Measurements from ENCODE around the gene PDZRN4.

PDZRN4 gene

GRCh38 chr12:41362931-41363330, 174.8 kb downstream of the PDZRN4 start:
- no peak for DNase-seq (ENCODE audit: low spot score)

DNA sequence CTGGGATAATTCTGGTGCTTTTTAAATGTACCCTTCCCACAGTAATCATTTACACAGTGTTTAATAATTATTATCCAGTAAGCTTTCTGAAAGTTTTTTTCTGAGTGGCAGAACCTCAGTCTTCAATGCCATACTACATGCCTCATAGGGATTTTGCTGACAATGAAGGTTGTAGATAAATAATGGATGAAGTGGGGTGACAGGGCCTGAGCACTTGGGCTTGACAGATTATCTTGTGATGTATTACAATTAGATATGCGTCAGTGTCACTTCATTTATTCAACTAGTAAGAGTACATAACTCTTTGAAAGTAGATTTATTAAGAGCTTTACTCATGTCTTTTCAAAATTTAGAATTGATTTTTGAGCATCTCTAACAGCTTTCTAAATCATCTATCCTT, 176.1 kb downstream of the PDZRN4 start:
- DNase-seq (ENCODE audit: low spot score) = no peak

DNA sequence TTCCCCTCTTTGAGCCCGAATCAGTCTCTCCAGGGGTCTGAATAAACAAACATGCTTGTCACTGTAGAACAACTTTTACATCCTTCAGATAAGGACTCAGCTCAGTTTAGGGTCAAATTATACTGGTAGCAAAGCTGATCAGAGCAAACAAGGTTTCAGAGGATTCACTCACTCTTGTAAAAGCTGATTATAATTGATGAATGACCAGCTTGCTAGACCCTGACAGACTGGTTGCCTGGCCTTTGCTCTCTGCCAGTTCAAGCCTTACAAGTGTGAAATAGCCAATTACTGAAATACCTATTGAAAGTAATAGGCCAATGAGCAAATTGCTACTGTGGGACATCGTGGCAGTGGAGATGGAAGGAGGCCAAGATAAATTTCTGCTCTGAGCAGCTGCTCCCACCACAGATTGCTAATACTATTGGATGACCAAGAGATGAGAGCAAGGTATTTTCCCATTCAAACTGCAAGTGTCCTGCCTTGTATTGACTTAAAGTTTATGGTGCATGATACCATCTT, 177.6 kb downstream of the PDZRN4 start:
- no peak for DNase-seq (ENCODE audit: low spot score)

DNA sequence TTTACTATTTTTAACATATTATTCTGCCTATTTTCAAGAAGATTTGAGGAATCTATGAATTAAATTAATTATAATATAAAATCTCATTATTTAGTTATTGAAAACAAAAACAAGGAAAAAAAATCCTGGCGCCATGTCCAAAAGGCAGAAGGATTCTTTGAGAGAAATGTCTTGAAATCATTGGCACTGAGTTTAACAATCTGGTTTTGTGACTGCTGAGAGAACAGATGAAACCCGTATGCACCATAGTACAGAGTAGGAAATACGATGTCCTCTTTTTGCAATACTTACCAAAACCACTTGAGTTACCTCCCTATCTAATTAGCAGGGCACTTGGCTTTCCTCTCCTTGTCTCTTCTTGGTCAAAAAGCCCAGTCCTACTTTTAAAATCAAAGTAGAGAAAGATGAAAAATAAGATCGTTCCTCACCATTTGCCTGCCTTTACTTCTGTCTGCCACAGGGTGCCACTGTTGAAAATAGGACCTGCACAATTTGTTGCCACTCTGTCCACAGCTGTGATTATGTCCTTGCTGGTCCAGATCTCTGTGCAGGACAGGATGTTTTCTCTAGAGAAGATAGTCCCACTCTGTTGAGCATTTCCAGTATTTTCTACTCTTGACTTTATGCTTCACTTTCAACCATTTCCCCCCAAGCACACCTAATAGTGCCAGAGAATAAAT, 179.7 kb downstream of the PDZRN4 start:
- no peak for DNase-seq (ENCODE audit: low spot score)

GRCh38 chr12:41380878-41381277, 192.8 kb downstream of the PDZRN4 start:
- no peak for DNase-seq (ENCODE audit: low spot score)

DNA sequence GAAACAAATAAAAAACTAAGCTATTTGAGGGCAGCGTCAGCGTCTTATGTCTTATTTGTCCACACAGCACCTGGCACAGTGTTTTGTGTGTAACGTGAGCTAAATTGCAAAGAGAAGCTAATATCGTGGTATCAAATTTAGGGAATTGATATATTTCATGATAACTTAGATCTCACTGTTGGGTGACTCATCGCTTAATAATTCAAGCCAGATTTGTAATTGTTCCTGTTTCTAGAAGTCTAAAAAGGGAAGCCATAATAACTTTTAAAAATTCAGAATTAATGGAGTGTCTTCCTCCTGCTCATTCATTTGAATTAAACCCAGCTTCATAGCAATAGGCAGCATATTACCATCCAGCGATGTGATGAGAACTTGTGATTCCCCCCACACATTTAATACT, 214.7 kb downstream of the PDZRN4 start:
- DNase-seq (ENCODE audit: low spot score) = no peak

DNA sequence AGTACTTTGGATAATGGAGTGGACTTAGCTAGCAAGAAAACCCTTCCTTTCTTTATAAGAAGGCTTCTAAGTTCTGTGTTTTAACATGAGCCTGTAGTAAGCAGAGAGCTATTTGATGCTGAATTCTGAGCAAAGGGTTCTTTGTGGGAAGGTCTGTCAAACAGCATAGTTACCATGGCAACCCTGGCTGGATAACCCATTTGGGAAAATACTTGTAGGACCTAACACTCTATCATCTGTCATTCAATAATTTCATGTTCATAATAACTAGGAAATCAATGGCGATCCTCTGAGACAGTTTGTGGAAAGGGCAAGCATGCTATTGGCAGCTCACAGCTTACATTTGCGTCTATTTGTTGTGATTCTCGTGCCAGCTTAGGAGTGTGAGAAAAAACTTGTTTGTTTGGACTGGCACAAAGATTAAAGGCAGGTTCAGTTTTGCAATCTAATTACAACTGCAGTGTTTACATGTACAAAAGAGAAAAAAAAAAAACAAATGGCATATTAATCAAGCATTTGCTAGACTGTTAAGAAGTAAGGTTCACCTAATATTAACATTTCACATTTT, 219.2 kb downstream of the PDZRN4 start:
- DNase-seq (ENCODE audit: low spot score) = no peak

- no peak for DNase-seq (ENCODE audit: low spot score)
These were observed 221.5 kb downstream of the PDZRN4 start for GRCh38 chr12:41409628-41410027.

- no peak for DNase-seq (ENCODE audit: low spot score)
These were observed 230.5 kb downstream of the PDZRN4 start for GRCh38 chr12:41418586-41418985.

DNA sequence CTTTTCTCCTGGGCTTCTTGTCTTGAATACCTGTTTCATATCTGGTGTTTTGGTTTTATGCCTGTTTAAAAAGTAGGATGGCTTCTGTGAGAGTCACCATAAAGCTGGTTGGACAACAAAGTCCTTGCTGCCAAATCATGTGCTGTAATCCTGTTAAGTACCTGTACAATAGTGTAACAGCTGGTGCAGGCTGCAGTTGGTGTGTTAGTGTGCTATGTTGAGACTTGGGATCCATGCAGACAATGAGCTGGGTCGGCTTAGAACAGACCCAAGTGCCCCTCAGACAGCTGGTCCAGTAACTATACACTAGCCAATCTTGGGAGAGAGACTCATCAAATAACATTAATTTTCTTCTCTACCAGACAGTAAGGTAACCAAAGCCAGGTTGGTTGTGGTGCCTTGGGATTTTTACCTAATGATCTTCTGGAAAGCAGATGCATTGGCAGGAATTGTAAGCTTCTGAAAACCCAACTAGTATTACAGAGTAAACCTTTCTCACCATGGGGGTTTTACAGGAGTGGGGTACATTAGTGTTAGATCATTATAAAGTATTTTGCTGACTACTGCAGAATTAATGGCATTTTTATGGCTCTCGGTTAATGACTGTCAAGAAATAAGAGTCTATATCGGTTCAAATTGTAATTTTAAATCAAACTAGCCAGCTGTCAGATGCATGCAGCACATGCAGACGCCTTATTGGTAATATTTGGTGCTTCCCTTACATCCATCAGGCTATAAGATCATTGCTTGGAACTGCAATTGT, 231.2 kb downstream of the PDZRN4 start:
- no peak for DNase-seq (ENCODE audit: low spot score)

GRCh38 chr12:41424651-41425050, 236.5 kb downstream of the PDZRN4 start:
- DNase-seq (ENCODE audit: low spot score) = no peak

DNA sequence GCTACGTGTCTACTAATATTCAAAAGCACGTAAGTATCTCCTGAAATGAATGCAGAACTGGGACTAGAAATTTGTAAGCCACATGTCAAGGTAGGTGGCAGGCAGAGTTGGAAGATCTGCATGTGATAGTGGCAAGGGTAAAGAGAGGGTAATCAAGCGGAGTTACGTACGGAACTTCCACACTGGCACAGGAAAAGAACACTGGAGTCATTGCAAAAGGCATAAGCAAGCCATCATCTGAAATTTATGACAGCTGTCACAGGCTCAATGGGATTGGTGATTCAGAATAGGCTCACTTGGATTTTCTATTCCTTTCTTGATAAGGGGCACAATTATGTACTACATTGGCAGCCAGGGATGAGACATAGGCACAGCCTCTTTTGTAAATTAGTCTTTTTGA, 245.3 kb downstream of the PDZRN4 start:
- no peak for DNase-seq (ENCODE audit: low spot score)

DNA sequence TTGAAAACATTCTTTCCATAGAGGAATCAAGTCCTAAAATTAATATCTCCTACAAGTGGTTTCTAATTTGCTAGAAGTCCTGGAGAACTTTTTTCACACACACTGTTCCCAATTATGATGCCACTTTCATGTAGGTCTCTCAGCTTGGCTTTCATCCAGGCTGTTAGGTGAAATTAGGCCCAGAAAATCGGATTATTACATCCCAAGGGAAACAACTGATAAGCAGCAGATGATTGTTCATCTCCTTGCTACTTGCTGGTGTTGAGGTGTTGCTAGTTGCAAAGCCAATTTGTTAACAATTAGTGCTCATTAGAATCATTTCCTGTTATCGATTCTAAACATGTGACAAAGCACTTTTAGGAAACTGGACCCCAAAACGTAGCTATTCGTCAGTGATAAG, 248.0 kb downstream of the PDZRN4 start:
- no peak for DNase-seq (ENCODE audit: low spot score)

- DNase-seq (ENCODE audit: low spot score) = no peak
These were observed 249.4 kb downstream of the PDZRN4 start for GRCh38 chr12:41437563-41437962.

DNA sequence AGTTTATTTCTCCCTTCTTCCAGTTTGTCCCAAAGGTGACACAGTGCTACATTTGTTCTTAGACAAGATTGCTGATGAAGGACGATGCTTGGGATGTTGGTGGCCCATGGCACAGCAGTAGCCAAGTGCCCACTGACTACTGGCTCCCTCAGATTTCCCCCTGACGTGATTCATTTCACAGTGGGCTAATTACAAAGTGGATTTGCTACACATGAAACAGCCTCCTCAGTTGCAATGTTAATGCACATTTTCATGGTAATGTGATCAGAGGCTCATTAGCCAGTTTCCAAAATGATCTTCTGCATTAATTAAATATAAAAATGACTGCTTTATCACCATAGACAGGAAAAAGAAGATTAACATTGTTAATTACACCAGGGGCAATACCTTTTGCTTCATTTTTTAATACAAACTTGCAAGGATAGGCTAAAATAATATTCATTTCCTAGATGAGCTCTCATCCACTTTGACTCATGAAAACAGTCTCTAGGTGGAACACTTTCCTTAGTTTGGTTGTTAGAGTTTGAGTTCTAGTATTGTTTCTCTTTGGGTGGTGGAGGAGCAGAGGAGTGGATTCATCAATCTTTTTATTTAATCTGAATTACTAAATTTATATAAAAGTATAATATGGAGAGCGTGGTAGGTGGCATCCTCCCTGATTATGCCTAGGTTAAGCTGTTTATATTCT, 250.9 kb downstream of the PDZRN4 start:
- DNase-seq (ENCODE audit: low spot score) = no peak

DNA sequence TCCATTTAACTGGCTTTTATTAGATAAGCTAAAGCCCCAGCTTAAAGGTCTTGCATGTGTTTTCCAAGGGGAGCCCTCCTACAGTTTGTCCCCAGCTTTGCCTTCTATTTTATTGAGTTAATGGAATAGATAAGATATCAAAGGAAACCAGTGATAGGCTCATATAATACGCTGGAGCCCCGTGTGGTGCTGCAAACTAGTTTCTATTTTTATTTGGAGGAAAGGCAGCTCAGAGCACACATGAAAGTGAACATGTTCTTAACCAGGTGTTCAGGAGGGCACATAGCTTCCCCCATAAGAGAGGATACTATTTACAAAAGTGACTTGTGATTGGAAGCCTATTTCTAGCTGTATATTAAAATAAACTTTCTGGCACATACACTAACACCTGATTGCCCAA, 251.7 kb downstream of the PDZRN4 start:
- DNase-seq (ENCODE audit: low spot score) = no peak

DNA sequence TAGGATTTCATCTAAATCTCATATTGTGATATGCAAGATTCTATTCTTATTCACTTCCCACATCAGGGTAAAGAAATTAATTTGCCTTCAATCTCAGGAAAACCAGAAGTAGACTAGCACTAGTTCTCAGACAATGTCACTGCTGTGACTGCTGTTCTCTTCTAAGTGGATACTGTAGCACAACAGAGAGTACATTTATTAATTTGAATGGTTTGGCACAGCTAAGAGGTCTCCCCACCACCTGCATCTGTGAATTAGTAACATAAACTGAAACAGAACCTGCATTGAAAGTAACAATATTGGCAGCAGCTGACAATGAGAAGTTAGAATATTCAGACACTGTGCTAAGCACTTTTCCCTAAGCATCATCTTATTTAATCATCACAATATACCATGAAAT, 253.1 kb downstream of the PDZRN4 start:
- DNase-seq (ENCODE audit: low spot score) = no peak

- DNase-seq (ENCODE audit: low spot score) = no peak
These were observed 254.8 kb downstream of the PDZRN4 start for GRCh38 chr12:41442896-41443295.

- DNase-seq (ENCODE audit: low spot score) = no peak
These were observed 255.6 kb downstream of the PDZRN4 start for GRCh38 chr12:41443690-41444089.

DNA sequence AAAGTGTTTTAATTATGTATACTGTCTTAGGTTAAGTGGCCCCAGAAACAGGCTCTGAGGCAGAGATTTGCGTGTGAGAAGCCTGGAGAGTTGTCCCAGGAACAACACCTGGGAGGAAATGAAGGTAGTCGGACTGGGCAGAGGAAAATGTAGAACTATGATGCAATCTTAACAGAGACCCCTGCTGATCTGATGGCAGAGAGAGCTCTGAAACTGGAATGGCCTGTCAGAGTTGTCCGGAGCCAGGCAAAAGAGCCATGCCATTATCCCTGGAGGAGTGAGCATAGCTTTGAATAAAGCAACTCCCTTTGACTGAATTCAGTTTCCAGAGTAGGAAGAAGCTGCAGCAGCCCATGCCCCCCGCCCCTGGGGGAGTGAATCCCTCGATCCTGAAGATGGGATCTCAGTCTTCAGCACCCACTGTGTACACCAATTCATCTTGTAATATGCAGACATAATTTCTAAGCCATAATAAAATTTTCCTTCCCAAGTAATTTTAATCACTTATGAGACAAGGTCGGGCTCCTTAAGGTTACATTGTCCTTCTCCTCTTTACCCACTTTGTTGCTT, 264.8 kb downstream of the PDZRN4 start:
- no peak for DNase-seq (ENCODE audit: low spot score)

- no peak for DNase-seq (ENCODE audit: low spot score)
These were observed 265.3 kb downstream of the PDZRN4 start for GRCh38 chr12:41453409-41453808.

Data from SW480 (cell line).